NCI-H146 (cell line): ENCODE results near the gene SYN1.
"Not testable (repeated sequence)": the region's sequence is repeated elsewhere in the genome, so short reads cannot be mapped to it uniquely, and the experiment has no call there.

Source experiments
- DNase-seq: peaks from one replicate; lab custom pipeline; 2025; lab: John Stamatoyannopoulos, UW

The SYN1 gene

DNA sequence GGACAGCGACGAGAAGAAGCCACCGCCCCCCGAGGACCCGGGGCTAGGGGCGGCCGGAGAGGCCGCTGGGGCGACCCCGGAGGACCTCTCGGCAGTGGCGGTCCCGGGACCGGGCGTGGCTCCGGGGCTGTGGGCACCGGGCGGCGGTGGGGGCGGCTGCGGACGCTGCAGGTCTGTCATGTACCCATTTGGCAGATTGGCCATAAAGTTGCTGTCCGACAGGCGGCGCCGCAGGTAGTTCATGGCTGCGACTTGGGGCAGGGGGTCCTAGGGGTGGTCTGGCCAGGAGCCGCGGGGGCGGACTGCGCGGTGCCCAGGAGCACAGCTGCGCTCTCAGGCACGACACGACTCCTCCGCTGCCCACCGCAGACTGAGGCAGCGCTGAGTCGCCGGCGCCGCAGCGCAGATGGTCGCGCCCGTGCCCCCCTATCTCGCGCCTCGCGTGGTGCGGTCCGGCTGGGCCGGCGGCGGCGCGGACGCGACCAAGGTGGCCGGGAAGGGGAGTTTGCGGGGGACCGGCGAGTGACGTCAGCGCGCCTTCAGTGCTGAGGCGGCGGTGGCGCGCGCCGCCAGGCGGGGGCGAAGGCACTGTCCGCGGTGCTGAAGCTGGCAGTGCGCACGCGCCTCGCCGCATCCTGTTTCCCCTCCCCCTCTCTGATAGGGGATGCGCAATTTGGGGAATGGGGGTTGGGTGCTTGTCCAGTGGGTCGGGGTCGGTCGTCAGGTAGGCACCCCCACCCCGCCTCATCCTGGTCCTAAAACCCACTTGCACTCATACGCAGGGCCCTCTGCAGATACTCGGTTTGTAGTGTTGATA is at the start of gene SYN1:
TSS of gene SYN1 (minus strand) at position 372 of the 817 bp plus-strand sequence. CDS start at position 243, 129 bp downstream.
- peak; percentile 86 for DNase-seq

DNA sequence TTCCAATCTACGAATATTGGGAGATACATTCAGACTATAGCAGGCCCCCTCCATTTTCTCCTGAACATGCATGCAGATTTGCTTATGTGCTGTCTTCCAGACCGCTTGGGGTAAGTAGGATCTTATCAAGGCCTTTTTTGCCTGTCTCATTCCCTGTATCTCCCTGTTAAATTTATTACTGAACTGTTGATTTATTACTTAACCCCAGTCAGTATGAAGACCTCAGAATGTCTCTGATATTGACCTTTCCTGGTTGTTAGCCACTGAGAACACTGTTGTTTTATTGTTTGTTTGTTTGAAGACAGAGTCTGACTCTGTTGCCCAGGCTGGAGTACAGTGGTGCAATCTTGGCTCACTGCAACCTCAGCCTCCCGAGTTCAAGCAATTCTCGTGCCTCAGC is 46.1 kb upstream of the SYN1 start:
- not testable (repeated sequence) for DNase-seq

DNA sequence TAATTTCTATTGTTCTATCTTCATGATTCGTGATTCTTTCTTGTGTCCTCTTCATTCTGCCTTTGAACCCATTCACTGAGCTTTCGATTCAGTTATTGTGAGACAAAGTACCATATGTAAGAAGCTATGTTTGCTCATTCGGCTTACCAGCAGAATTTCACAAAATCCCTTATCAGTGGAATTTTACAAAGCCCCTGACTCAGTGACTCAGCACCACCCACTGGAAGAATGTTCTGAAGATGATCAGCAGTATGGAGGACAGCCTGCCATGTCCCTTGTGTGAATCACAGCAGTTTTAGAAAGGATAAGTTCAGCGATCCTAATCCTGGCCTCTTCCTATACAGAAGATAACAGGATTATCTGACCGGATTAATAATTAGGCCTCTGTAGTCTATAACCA is 45.1 kb upstream of the SYN1 start:
- DNase-seq: no peak

GRCh38 chrX:47662144-47662657 is 42.5 kb upstream of the SYN1 start:
- DNase-seq: no peak

- no peak for DNase-seq
Observed at GRCh38 chrX:47661539-47661938, 41.9 kb upstream of the SYN1 start.

- no peak for DNase-seq
Observed at GRCh38 chrX:47659421-47659726, 39.7 kb upstream of the SYN1 start.

DNA sequence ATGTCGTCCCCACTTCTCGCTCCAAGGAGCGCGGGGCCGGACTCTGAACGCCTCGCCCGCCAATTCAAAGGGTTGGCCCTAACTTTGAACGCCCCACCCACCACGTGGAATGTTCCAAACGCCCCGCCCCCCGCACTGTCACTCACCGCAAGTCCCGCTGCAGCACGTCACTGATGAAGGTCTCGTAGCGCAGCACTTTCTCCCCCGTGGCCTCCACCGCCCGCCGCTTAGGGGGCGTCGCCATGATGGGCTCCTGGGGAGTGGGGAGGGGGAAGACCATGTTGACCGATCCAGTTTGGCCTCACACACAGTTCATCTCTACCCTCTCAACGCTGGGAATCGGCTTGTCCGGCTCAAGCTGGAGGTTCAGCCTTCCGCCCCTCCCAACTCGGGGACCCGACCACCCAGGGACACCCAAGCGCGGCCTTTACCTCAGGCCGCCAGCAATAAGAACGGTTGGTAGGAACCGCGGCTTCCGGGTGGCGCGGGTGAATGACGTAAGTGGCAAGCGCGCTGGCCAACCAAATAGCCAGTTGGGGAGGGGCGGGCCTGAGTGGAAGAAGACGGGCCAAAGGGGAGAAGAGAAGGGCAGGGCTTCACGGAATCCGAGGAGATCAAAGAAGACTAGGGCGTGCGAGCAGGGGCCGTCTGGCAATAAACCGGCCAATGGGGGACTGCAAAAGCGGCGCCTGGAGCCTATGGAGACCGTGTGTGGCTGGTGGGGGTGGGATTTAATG is 39.2 kb upstream of the SYN1 start, which contains the start of gene UXT:
TSS of gene UXT (minus strand) at position 497 of the 737 bp plus-strand sequence. CDS start at position 244, 253 bp downstream.
- peak; percentile 96 for DNase-seq

DNA sequence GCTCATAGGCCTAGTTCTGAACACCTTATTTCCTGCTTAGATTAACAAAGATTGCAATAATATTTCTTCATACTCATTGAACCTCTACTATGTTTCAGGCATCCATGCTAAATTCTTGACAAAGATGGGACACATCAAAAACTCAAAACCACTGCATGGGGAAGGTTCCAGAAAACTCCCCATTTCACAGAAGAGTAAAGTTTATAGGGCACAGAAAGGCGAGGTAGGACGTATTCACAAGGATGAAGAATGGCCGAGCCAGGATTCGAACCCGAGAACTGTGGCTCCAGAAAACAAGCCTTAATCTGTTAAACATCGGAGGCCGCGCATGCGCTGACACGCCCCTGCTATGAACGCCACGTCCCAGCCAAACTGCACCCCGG is 38.6 kb upstream of the SYN1 start:
- DNase-seq: no peak

- no peak for DNase-seq
Observed at GRCh38 chrX:47651043-47651905, 31.6 kb upstream of the SYN1 start.

GRCh38 chrX:47650164-47651042 is 30.7 kb upstream of the SYN1 start, which contains the start of gene ELK1:
Gene ELK1 (minus strand): TSS chrX:47650563. CDS start chrX:47641441, 9,122 bp downstream.
- DNase-seq: peak; percentile 98

DNA sequence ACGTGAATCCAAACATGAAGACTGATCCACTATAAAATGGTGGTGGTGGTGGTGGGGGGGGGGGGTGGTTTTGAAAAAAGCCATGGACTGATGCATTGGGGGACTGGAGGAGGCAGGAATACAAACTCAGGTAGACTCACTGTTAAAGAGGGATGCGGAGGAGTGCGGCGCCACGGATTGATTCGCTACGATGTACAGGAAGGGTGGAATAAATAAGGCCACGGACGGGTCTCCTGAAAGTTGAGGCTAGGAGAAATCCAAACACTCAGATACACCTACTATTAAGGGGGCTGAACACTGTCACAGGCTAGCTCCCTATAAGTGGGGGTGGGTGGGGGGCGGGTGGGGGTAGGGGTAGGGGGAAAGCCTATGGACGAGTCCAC is 30.1 kb upstream of the SYN1 start:
- no peak for DNase-seq

DNA sequence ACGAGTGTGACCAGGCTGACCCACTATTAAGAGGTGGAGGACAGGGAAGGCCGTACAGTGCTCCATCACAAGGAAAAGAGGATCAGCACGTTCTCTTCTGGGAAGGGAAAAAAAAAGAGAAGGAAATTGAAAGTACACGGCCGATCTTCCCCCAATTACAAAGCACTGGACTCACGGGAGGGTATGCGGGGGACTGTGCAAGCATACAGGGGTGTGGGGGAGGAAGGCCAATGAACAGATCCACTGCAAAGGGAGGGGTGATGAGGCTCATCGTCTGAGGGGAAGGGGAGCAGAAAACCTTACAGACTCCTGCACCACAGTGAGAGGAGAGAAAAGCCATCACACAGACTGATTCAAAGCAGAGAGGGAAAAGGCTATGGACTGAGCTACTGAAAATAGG is 29.6 kb upstream of the SYN1 start:
- DNase-seq: no peak

DNA sequence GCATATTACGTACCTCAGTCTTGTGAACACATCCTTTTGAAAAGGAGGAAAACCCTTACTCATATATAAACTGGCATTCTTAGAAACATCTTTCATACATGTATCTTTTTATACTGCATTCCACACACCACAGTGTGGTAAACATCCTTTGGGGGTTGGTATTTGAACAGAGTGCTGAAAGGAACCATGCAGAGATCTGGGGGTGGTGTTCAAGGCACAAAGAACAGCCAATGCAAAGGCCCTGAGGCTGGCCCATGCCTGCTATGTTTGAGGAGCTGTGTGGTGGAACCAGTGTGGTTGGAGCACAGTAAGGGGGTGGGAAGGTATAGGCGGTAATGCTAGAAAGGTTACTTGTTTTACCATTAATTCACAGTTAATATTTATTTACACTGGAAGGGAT is 28.7 kb upstream of the SYN1 start:
- DNase-seq: no peak

- DNase-seq: no peak
Observed at GRCh38 chrX:47646636-47647035, 27.0 kb upstream of the SYN1 start.

DNA sequence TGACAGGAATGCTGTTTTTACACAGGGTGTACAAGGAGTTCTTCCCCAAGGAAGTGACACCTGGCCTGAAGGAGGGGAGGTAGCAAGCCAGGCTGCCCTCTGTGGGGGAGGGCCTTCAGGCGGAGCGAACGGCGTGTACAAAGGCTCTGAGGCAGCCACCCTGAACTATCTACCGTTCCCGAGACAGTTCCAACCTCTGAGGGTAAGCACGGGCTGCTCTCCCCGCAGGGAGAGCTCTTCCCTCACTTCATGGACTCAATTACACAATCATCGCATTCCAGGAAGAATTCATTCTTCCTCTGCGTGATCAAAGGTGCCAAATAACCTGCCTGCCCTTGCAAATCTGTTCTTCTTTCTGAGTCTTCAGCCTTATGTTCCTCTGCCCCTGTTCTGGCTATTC is 25.9 kb upstream of the SYN1 start:
- no peak for DNase-seq

DNA sequence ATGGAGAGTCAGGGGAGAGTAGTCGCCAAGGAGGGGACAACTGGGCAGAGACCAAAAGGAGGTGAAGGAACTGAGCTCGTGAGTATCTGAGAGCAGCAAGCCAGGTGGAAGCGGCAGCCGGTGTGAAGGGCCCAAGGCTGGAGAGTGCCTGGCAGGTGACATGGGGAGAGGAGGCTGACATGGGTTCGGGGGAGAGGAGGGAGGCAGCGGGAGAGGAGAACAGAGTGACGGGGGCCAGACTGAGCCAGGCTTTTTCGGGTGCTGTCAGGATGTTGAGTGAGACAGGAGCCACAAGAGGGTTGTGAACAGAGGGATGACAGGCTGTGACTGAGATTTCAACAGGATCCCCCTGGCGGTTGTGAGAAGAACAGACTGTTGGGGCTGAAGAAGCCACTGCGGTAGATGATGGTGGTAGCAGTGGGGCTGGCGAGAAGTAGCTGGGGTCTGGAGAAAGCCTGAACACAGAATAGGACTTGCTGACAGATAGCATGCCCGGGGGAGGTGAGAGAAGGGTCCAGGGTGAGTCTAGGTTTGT is 25.0 kb upstream of the SYN1 start:
- peak; percentile 8 for DNase-seq

DNA sequence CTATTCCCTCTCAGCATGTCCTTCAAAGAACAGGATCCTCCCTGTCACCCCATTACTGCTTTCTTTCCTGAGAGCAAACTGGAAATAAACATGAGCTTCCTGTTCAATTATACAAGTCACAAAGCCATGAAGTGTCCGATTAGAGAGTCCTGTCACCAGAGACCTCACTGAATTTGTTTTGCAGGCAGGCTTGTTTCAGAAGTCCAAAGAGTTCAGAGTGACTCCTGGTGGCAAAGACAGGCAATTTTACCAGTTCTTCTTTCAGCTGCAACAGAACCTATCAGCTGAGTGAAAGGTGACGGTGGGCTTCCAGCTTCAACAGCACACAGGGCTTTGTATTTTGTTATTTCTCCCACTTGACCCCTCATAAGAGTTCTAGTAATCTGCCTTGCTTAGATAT is 24.3 kb upstream of the SYN1 start:
- no peak for DNase-seq

- DNase-seq: no peak
Observed at GRCh38 chrX:47638816-47639215, 19.2 kb upstream of the SYN1 start.

GRCh38 chrX:47637546-47638195 is 18.0 kb upstream of the SYN1 start:
- DNase-seq: no peak

DNA sequence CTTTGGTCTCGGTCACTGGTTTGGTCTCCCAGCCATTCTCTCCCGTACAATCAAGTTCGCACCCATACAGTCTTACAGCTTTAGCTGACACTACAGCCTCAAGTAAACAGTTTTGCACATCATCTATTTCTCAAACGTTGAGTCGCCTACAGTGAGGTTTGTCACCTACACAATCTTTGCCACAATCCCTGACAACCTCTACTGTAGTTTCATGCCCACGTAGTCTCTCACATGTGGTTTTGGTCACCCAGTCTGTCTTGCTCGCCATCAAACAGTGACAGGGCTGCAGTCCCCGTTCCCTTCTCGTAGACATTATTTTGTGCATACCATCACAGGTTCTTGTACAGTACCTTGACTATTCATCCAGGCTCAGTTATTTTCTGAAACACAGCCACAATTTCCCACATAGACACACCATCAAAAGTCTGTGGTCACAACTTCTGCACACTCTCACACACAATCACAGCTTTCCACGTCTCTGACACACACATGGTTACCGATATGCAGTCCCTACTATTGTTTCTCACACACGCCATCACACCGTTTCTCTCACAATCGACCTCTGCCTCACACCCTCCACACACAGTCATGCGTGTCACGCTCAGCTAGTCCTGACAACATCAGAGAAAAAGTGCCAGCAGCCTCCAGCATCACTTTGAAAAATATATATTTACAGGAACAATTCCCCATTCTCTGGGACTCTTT is 15.4 kb upstream of the SYN1 start:
- DNase-seq: no peak
